AG04449 (cell line): ENCODE results near the gene ATIC.
"Not testable (repeated sequence)": the region's sequence is repeated elsewhere in the genome, so short reads cannot be mapped to it uniquely, and the experiment has no call there.

ENCODE experiments used
- CTCF ChIA-PET: fragments of 350-600 bp; formaldehyde crosslinking; extraction: SDS; loops from one replicate; lab custom pipeline; 2021; ENCODE audit warnings: antibody characterized with exemption; lab: Yijun Ruan, JAX
- POLR2A ChIA-PET: fragments of 400-600, 350-600 bp; formaldehyde crosslinking; extraction: SDS; loops from one replicate; lab custom pipeline; 2020; ENCODE audit warnings: antibody characterized with exemption, inconsistent platforms; lab: Yijun Ruan, JAX
- DNase-seq: peaks from one replicate; pipeline ENCODE4 v3.0.0-alpha.2; 2010; ENCODE audit warnings: low read depth, low spot score
- H3K4me3 ChIP-seq: 2 replicates; pipeline ENCODE4 v1.5.1; 2011; ENCODE audit warnings: low read depth, mild to moderate bottlenecking, control low read depth, low read length
- CTCF ChIP-seq: IDR thresholded peaks from one replicate; pipeline ENCODE4 v1.5.1; 2011; ENCODE audit warnings: mild to moderate bottlenecking, moderate library complexity, low read length, control low read depth, inconsistent platforms; ENCODE audit not compliant: insufficient read depth; ENCODE audit errors: missing control alignments

The ATIC gene

GRCh38 chr2:215356334-215356947 is 44.6 kb downstream of the ATIC start:
- no peak for TF ChIP-seq CTCF
- ChIA-PET POLR2A (interaction anchor here (0.6 kb wide), 1 partner anchor 10 kb away, joined by 6 read pairs; no protein-coding TSS in a partner anchor), CTCF (no interaction called here)
- DNase-seq = no peak
- H3K4me3 ChIP-seq = no peak overlapping the region

- no peak overlapping the region for H3K4me3 ChIP-seq
- POLR2A ChIA-PET = interaction anchor here (0.6 to 0.9 kb wide), 2 partner anchors 9 to 68 kb away, joined by 4 to 6 read pairs; no protein-coding TSS in a partner anchor
- no peak for TF ChIP-seq CTCF
- CTCF ChIA-PET = no interaction called here
- no peak for DNase-seq
Measured at GRCh38 chr2:215356948-215357461, 45.1 kb downstream of the ATIC start.

GRCh38 chr2:215357660-215358059 is 45.8 kb downstream of the ATIC start:
- CTCF ChIA-PET = no interaction called here
- no peak for DNase-seq
- H3K4me3 ChIP-seq = no peak overlapping the region
- no peak for TF ChIP-seq CTCF
- POLR2A ChIA-PET = interaction anchor here (0.9 kb wide), 1 partner anchor 68 kb away, joined by 4 read pairs; no protein-coding TSS in a partner anchor

GRCh38 chr2:215358312-215358845 is 46.5 kb downstream of the ATIC start:
- DNase-seq = no peak
- ChIA-PET CTCF (no interaction called here), POLR2A (no interaction called here)
- no peak overlapping the region for H3K4me3 ChIP-seq
- TF ChIP-seq CTCF = no peak

- ChIA-PET CTCF (no interaction called here), POLR2A (no interaction called here)
- no peak for TF ChIP-seq CTCF
Measured at GRCh38 chr2:215358891-215359575, 47.2 kb downstream of the ATIC start.

GRCh38 chr2:215359576-215359922 is 47.7 kb downstream of the ATIC start:
- DNase-seq = no peak
- no peak overlapping the region for H3K4me3 ChIP-seq
- CTCF ChIA-PET = interaction anchor here (1.1 kb wide), 1 partner anchor 17 kb away, joined by 3 read pairs; no protein-coding TSS in a partner anchor
- TF ChIP-seq CTCF = no peak
- POLR2A ChIA-PET = no interaction called here

More at GRCh38 chr2:215358891-215359575, 47.2 kb downstream of the ATIC start:
- H3K4me3 ChIP-seq = no peak overlapping the region
- DNase-seq = no peak

- POLR2A ChIA-PET, DNase-seq, H3K4me3 ChIP-seq: not testable (repeated sequence)
- CTCF ChIA-PET = interaction anchor here (1.1 kb wide), 1 partner anchor 17 kb away, joined by 3 read pairs; no protein-coding TSS in a partner anchor
Measured at GRCh38 chr2:215360059-215360458, 48.2 kb downstream of the ATIC start.
